HS-5 (cell line): Measurements from ENCODE around the gene ITPK1.

ENCODE experiments used
- DNase-seq: peaks from one replicate; pipeline ENCODE4 v3.0.0-alpha.2; 2012; ENCODE audit warnings: low read depth

ITPK1 gene

GRCh38 chr14:92922883-92923743 is 192.6 kb downstream of the ITPK1 start, which contains the start of gene CHGA:
Gene CHGA (plus strand): TSS chr14:92923150. CDS start chr14:92923360, 210 bp downstream.
- DNase-seq = no peak

- DNase-seq = no peak
Observed at GRCh38 chr14:92922155-92922735, 193.5 kb downstream of the ITPK1 start.

- no peak for DNase-seq
Observed at GRCh38 chr14:92920001-92920400, 195.7 kb downstream of the ITPK1 start.

- no peak for DNase-seq
Observed at GRCh38 chr14:92917956-92918355, 197.8 kb downstream of the ITPK1 start.

- DNase-seq = no peak
Observed at GRCh38 chr14:92917041-92917940, 198.4 kb downstream of the ITPK1 start.

GRCh38 chr14:92916201-92916600 is 199.5 kb downstream of the ITPK1 start:
- DNase-seq = no peak

- no peak for DNase-seq
Observed at GRCh38 chr14:92914087-92914656, 201.6 kb downstream of the ITPK1 start.

- DNase-seq = no peak
Observed at GRCh38 chr14:92907316-92907911, 208.3 kb downstream of the ITPK1 start.

GRCh38 chr14:92906823-92907222 is 208.9 kb downstream of the ITPK1 start:
- DNase-seq = no peak

GRCh38 chr14:92906420-92906819 is 209.3 kb downstream of the ITPK1 start:
- no peak for DNase-seq

GRCh38 chr14:92905667-92906066 is 210.1 kb downstream of the ITPK1 start:
- DNase-seq = no peak

- DNase-seq = no peak
Observed at GRCh38 chr14:92903359-92903758, 212.4 kb downstream of the ITPK1 start.

GRCh38 chr14:92902726-92903125 is 213.0 kb downstream of the ITPK1 start:
- DNase-seq = no peak

- DNase-seq = no peak
Observed at GRCh38 chr14:92902191-92902590, 213.5 kb downstream of the ITPK1 start.

GRCh38 chr14:92900660-92901059 is 215.1 kb downstream of the ITPK1 start:
- no peak for DNase-seq

GRCh38 chr14:92898566-92899131 is 217.1 kb downstream of the ITPK1 start:
- no peak for DNase-seq

GRCh38 chr14:92897922-92898565 is 217.7 kb downstream of the ITPK1 start:
- no peak for DNase-seq

GRCh38 chr14:92895352-92895878 is 220.3 kb downstream of the ITPK1 start:
- DNase-seq = no peak

GRCh38 chr14:92892589-92892988 is 223.1 kb downstream of the ITPK1 start:
- no peak for DNase-seq

- DNase-seq = no peak
Observed at GRCh38 chr14:92890830-92891588, 224.7 kb downstream of the ITPK1 start.
